NCI-H2227 treated with DMSO at 0.1 percent for 48 hours (cell line): ENCODE results near the gene FAM131C.

Source experiments
- DNase-seq: peaks from one replicate; lab custom pipeline; 2025; lab: John Stamatoyannopoulos, UW

The FAM131C gene

GRCh38 chr1:16101623-16102022 is 28.2 kb upstream of the FAM131C start:
- DNase-seq, result no peak

GRCh38 chr1:16099412-16099811 is 26.0 kb upstream of the FAM131C start:
- no peak for DNase-seq

GRCh38 chr1:16095447-16095846 is 22.0 kb upstream of the FAM131C start:
- DNase-seq, result no peak

- DNase-seq, result no peak
These were observed 21.2 kb upstream of the FAM131C start for GRCh38 chr1:16094453-16095158.

DNA sequence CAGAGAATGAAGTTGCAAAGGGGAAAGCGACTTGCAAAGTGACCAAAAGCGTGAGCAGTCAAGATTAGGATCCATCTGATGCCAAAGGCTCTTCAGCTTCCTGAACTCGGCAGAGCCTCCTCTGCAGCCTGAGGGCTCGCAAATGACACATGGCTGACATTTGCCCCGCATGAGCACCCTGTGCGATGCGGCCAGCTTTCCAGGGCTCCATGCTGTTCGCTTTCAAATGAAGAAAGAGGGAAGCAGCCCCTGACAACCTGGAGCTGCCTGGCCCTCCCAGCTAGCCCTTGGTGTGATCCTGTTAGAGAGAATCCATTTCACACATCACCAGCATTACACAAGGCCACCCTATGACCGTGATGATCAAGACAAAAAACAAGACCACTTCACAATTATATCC is 20.2 kb upstream of the FAM131C start:
- DNase-seq, result no peak

GRCh38 chr1:16092923-16093511 is 19.6 kb upstream of the FAM131C start:
- DNase-seq, result no peak

DNA sequence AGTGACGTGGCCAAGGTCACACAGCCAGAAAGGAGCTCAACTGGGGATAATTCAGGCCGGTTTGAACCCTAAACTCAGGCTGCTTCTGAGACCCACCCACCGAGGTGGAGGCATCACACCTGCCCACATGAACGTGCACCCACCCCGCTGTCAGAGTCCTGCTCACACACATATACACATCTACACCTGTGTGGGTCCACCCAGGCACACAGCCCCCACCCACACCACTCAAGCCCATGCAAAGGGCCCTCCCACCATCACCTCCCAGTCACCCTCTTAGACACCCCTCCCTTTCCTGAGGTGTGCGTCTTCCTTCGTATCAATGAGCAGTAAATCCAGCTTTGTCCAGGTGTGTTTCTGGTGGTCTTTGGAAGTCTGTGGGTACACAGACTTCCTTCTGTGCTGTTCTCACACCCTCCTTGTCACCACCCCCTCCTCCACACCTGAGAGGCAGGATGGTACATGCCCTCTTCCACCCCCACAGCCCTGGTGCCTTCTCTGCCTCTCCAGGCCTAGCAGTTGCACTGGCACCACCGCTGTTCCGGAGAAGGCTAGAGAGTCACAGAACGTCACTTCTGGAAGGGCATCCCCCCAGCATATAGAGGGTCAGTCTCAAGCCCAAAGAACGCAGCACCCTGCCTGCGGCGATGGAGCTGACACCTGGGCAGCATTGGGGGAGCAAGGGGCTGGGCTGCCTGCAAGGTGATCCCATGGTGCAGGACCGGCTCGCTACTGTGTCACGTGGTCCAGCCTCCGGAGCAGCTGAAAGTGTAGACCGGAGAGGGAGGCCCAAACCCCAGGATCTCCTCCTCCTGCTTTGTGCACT is 18.9 kb upstream of the FAM131C start:
- no peak for DNase-seq

- DNase-seq, result no peak
These were observed 17.8 kb upstream of the FAM131C start for GRCh38 chr1:16091296-16091695.

DNA sequence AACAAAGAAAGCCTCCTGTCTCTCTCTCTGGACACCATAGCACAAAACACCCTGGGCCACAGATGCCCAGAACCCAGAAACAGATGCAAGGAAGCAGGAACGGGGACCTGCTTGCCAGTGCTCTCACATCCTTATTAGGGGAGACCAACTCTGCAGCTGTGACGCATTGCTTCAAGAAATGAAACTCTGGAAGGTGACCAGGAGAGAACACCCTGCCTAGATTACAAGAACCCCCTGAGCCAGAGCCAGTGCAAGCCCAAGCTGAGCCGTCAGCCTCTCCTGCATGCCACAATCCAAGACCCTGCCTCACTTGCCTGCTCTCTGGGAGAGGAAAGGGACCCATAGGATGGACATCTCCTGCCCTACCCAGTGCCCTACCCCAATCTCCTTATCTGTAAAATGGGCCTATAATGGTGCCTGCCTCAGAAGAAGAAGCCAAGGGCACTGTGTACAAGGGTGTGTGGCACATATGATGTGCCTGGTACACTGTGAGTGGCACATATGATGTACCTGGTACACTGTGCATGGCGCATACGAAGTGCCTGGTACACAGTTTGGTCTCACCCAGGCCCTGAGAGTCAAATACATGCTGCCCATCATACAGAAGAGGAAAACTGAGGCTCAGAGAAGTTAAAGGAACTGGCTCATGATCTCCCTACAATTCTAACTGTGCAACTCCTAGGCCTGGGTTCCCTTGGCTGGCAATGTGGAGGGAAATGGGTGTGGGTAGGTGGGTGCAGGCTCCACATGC is 16.8 kb upstream of the FAM131C start:
- no peak for DNase-seq

DNA sequence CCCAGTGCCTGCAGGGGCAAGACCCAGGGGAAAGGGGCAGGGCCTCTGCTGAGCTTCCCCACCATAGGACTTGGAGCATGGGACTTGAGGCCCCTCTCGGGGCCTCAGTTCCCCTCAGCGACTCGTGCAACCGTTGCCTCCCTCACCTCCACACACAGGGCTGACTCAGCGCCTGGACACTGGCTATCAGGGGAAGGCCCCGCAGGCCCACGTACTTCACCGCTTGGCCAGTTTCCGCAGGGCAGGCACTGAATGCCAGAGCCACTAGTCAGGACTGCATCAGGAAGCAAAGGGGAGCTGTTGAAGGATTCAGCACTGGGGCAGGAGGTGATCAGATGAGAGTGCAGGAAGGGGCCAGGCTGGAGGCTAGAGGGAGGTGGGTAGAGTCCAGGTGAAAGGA is 15.5 kb upstream of the FAM131C start:
- DNase-seq, result no peak

DNA sequence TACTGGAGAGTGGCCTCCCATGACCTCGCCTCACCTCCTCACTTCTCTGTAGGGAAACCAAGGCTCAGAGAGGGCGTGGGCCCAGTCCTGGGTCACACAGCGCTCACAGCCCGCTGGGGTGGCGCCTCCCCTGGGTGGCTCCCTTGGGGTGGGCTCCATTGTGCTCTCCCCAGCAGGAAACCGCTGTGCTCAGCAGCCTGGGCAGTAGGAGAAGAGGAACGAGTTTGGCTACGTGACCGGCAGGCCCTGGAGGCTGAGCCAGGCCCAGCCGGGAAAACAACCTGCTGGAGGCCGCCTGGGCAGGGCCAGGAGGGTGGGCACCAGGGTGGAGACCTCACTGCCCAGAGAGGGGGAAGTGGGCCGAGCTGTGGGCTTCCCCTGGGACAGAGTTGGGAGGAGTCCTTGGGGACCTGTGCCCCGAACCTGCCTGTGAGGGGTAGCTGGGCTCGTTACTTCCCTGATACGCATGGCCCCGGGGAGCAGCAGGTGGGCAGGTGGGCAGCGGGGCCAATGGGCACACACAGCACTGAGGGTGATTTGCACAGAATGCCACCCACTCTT is 15.0 kb upstream of the FAM131C start:
- DNase-seq, result no peak

- DNase-seq, result no peak
These were observed 14.3 kb upstream of the FAM131C start for GRCh38 chr1:16087733-16088132.

DNA sequence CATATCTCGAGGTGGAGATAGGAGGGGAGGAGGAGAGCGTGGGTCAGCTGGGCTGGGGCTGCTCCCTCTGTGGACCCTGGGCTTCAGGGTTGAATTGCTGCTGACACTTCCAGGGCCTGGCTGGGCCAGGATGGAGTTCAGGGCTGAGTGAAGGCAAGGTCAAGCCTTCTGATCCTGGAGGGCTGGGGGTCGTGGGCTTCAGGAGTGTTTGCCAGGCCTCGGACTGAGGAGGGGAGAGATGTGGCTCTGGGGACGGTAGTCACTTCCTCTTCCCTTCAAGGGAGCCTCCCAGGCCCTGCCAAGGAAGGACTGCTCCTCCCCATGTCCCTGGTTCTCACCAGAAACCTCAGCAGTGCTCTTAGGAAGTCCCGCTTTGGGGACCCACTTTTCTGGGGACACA is 12.1 kb upstream of the FAM131C start:
- no peak for DNase-seq

GRCh38 chr1:16083486-16083885 is 10.0 kb upstream of the FAM131C start:
- DNase-seq, result no peak

DNA sequence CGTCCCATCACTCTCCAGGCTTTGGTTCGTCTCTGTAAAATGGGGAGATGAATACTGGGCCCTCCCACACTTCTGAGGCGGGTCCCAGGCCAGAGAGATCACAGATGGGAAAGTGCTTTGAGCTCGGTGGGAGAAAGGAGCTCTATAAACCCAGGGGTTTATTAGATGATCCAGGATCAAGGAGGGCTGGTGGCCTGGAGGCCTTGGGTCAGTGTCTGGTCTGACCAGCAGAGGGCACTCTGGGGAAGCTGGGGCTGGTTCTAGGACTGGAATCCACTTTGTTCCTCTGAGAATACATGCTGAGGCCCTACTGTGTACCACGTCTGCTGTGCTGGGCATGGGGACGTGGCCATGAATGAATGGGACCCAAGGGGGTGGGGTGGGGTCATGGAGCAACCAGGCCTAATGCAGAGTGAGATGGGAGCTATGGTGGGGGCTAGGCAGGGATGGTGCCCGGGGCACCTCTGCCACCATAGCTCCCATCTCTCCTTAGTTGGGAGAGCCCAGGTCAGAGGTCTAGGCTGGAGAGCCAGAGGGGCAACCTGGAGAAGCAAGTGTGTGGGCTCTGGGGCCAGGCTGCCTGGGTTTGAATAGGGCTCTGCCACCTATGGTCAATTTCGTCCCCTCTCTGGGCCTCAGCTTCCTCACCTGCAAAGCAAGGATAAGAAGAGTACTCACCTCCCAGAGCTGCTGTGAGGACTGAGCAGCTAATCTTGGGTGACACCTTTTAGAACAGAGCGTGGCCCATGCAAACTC is 9.0 kb upstream of the FAM131C start:
- DNase-seq, result no peak

- no peak for DNase-seq
These were observed 8.2 kb upstream of the FAM131C start for GRCh38 chr1:16081636-16082035.

DNA sequence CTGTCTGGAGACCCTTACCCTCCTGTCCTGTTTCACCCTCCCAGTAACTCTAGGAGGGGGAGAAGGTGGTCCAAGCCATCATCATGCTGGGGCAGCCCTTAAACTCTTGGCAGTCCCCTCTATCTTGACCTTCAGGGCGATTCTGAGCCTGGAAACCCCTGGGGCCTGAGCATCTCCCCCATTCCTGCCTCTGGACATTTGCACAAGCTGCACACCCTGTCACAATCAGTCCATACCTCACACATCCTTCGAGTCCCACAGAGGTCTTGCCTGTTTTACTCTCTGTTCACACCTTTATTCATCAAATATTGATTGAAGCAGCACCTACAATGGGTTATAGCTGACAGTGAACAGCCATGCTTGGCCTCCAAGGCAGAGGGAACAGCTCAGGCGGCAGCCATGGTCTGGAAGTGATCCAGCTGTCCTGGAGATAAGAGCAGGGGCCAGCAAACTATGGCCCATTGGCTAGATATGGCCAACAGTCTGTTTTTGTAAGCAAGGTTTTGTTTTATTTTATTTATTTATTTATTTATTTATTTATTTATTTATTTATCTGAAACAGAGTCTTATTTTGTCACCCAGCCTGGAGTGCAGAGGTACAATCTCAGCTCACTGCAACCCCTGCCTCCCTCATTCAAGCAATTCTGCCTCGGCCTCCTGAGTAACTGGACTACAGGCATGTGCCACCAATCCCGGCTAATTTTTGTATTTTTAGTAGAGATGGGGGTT is 7.1 kb upstream of the FAM131C start:
- DNase-seq, result no peak

DNA sequence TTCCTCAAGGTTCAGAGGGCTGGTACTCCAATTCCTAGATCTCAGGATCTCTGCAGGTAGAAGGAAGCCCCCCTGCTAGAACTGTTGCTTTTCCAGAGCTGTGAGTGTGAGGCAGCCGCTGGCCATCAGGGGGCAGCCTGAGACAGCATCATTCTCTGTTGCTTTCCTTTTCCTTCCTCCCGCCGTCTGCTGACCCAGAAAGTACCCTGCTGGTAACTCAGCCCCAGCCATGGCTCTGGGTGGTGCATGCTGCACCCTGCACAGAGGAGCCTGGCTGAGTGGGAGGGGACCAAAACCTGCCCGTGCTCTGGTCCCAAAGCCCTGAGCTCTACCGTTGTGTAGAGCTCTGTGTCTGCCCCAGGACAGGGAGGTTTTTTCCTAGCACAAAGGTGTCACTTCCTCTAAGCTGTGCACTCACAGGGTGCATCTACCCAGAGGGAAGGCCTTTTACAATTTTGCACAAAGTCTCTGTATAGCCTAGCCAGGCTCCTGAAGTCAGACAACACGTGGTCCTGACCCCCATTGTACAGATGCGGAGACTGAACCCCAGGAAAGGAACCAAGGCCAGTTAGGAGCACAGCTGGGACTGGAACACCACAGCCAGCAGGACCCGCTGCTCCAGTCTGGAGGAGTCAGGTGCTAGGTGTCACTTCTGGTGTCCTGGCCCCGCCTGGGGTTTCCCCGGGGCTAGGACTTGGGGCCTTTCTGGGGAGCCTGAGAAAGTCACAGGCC is 5.6 kb upstream of the FAM131C start:
- peak; percentile 73 for DNase-seq

DNA sequence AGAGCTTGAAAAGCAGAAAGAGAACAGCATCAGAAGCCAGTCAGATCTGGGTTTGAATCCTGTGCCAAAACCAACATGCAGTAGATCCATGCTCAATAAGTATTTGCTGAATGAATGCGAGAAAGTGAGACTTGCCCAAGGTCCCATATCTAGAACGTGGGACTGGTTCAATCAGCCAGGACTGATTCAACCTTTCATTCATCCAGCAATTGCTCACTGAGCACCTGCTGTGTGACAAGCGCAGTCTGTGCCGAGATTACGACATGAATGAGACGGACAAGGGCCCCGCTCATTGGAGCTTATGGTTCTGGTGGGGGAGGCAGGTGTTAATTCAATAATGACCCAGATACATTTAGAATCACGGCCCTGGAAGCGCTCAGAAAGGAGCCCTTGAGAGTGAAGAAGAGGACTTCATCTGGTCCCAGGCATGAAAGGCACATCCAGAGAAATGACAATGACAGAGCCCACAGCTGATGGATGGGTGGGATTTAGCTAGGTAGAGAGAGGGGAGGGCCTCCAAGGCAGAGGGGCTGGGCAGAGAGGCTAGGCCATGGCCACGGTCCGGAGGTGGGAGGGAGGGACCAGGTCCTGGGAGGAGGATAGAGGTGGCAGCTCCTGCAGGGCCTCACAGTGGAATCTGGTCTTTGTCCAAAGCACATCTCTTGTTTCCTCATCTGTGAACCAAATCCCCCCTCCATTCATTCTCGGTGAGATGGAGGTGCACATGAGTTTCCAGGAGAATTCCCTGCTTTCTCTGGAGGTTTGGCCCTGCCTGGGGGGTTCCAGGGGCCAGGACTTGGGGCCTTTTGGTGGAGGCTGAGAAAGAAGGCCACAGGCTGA is 4.2 kb upstream of the FAM131C start:
- DNase-seq, result no peak
